CD4-positive, alpha-beta T cell treated with Interferon alpha-2 for 1 hour (primary cell): ENCODE measurements around the gene SMIM23.

Source experiments
- DNase-seq, 2 donors: peaks; one replicate each; pipeline ENCODE4 v3.0.0-alpha.2; 2020 to 2022

The SMIM23 gene

DNA sequence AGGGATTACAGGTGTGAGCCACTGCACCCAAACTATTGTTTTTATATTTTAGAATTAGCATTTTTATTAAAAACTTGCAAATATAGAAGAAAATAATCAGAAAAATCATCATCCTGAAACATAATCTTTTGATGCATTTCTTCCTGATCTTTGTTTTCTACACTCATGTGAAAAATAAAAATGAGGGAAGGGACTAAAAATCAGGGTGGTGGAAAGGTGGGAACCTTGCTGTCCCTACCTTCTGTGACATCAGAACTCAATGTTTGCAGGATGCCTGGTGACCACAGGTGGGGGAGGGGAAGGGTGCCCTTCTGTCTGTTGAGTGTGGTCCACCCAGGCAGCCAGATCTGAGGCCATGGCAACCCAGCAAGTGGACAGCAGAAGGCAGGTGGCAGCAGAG lies at the start of gene SMIM23:
TSS of gene SMIM23 (plus strand) at position 301 of the 400 bp plus-strand sequence. CDS start at position 356, 55 bp downstream.
- DNase-seq, result no peak

DNA sequence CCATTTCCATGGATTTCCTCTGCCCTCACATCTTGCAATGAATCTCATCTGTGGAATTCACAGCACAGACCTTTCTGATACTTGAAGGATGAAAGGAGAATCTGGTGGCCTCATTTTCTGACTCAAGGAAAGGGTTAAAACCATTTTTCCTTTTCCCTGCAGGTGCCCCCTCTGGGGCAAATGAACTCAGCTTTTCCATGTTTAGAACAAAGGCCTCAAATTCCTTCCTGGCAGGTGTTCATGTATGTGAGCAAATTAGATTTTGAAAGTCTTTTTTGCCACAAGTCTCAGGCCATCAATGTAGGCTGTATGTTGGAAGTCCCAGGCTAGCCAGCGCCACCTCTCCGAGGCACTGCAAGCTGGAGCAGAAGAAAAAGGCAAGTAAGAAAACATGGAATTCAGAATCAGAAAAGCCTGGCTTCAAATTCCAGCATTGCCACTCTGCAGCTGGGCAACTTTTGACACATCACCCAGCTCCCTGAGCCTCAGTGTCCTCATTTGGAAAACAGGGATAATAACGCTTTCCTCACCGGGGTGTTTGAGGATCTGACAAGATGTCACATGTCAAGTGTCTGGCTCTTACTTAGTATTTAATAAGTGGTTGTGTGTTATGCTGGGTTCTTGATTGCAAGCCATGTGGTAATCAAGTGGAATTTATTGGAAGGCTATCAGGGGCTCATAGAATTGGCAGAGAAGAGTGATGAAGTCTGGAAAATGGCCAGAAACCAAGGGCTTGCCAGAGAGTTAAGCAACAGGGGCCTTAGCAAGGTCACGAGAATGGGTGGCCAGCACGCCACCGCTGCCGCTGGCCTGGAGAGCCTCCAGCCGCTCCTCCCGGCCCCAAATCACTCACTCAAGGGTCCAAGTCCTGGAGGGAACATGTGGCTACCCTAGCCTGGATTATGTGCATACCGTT lies 48.4 kb upstream of the SMIM23 start:
- DNase-seq, result no peak

DNA sequence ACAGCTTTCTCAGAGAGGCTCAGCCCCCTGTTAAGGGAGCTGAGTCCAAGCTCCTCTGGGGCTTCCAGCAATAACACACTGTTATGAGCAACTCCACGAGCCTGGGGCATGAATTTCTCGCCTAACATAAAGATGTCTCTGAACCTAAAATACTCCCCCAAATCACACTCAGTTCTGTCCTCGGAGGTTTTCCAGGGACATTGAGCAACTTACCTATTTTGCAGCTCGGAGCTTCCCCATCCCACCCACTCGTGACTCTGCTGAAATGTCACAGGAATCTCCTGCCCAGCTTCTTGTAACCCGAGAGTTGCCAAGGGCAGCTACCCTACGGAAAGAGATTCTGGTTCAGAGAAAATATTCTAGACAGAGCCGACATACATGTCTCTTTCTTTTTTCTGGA lies 47.1 kb upstream of the SMIM23 start:
- DNase-seq, result no peak

DNA sequence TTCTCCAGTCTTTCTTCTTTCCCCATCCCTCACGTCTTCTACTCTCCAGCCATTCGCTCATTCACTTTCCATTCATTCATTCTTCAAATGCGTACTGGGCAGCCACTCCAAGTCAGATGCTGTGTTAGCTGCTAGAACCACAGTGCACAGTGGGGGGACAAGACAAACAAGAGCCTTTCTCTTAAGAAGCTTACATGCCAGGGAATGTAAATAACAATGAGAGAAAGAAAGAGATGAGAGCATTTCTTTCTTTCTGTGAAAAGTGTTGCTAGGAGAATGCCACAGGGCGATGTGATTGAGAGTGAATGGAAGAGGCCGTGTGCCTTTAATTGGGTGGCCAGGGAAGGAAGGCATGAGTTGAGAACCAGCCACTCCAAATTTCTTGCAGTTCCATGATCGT lies 46.3 kb upstream of the SMIM23 start:
- no peak for DNase-seq

DNA sequence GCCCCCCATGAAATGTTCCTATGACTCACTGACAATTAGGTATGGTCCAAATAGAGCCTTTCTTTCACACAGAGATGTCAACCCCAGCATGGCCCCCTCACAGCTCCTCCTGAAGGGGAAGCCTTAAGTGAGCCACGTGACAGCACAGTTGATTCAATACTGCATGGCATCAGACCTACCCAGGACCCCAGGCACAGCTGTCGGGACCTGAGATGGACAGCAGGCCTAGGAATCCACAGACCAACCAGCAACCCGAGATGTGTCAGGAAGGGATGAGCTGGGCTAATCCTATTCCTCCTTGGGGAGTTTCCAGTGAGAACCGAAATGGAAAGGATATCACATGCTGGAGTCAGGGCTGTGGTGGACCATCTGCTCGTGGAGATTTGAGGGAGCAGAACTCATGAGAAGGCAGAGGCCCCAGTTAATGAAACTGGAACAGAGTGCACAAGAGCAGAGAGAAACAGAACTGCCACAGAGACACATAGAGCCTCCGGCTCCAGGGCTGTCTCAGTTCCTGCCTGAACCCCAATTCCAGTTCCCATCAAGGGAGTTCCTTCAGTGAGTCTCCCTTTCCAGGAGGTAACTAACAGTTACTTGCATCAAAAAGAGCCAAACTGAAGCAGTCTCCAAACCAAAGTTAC lies 42.1 kb upstream of the SMIM23 start:
- DNase-seq, result no peak

DNA sequence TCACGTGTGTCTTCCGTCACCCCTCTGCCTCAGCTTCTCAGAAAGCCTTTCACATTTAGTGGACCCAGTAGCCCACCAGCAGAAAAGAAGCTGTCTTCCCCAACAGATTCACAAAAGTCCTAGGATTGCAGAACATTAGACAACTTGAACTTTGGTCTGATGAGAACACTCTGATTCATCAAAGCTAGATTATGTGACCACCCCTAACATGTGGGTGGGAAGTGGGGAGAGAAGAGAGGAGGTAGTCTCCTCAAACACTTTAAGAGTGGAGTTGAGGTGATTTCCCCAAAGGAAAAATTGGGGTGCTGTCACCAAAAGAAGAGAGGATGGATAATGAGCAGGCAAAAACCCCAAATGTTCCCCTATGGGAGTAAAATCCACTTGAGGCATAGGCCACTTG lies 41.4 kb upstream of the SMIM23 start:
- no peak for DNase-seq

DNA sequence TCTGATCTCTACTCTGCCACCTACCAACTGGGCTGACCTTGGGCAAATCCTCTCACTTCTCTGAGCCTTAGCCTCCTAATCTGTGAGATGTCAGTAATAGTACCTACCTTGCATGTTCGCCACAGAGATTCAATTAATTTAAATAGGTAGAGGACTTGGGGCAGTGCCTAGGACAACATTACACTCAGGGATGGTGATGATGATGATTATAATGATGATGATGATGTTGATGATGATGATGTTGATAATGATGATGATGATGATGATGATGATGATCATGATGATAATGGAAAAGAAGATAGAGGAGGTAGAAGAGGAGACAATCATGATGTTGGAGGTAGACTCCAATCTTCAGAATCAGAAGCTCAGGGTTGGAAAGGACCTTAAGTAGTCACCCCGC lies 40.7 kb upstream of the SMIM23 start:
- no peak for DNase-seq

DNA sequence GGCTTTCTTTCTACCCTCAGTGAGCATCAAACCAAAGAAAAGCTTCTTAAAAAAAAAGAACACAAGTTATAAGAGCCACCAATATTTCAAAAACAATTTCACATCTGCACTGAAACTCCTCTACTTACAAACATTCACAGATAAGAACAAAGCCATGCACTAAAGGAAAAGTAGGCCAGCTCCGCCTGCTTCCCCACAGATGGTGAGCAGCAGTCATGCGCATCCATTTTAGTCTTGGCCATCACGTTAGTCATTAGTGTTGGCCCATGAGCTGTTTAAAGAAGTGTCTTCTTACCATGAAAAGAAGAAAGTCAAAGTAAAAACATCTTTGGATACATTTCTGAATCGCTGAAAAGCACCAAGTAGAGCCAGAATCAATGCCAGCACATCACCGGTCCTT lies 40.0 kb upstream of the SMIM23 start:
- DNase-seq, result no peak

DNA sequence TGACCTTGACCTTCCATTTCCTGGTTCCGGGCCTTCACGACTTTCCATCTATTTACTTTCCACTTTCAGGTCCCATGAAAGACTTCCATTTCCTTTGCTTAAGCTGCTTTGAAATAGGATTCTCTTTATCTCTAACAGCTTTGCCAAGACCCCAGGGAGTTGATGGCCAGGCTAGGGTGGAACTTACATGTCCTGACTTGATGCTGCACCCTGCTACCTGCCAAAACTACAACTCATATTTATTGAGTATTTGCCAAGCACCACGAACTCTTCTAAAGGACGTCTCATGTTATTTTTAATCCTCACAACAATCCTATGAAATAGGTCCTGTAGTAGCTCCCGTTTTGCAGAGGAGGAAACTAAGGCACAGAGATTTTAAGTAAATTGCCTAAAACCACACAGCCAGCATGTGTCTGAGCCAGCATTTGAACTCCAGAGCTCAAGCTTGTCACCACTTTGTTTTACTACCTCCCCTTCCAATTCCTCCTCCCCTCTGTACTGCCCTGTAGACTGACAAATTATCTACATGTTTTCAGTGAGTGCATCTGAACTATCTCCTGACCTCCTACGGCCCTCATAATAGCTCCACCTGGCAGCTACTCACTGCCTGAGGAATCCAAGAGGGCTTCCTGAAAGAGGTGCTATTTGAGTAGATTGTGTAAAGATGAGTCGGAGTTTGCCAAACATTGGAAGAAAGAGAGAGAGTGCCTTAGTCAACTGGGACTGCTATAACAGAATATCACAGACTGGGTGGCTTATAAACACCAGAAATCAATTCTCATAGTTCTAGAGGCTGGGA lies 38.4 kb upstream of the SMIM23 start:
- no peak for DNase-seq

DNA sequence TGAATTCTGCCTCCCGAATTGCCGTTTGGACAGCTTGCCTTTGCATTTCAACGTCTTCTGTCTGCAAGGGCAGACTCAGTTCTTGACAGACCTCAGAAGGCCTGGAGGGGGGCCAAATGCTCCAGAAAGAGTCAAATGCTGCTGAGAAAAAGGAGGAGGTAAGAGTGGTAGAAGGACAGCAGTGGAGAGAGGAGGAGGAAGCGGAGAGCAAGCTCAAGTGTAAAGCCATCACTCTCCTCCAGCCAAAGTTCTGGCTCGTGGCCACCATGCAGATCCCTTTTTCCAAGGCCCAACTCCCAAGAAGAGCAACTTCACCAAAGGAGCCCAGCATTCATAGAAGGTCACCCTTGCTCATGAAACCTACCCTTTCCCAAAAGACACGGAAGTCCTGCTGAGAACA lies 36.9 kb upstream of the SMIM23 start:
- DNase-seq, result no peak

DNA sequence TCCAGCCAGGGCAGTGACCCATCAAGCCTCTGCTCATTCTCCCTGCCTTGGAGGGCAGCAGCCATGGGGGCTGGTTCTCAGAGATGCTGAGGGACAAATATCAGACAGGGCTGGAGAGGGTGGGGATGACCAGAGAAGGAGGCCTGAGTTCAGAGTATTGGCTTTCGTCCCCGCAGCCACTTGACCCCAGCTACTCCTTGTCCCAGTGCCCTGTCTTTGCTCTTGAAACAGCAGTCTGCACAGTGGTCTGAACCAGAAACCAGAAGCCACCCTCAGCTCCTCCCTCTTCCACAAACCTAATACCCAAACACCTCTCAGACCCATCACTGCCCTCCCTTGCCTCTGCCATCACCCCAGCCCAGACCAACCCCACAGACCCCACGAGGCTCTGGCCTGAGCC lies 36.3 kb upstream of the SMIM23 start:
- no peak for DNase-seq

DNA sequence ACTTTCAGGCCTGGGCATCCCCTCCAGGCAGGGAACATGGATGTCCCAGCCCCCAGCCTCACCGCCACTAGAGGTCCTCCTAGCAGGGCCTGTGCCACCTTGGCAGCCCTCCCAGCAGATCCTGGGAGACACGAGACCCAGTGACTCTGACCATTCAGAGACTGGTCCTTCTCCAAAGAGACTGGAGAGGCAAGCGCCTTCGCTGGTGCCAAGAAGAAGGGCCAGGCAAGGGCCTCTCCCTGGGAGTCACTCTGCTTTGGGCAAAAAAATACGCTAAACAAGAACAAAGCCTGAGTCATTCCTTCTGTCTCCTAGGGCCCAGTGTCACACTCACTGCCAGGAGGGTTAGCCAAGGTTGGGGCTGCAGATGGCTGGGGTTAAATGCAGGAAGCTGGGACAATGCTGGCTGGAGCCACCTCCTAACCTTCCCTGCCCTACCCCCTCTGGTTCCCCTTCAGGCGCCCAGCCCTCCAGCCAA lies 35.3 kb upstream of the SMIM23 start:
- DNase-seq, result no peak

DNA sequence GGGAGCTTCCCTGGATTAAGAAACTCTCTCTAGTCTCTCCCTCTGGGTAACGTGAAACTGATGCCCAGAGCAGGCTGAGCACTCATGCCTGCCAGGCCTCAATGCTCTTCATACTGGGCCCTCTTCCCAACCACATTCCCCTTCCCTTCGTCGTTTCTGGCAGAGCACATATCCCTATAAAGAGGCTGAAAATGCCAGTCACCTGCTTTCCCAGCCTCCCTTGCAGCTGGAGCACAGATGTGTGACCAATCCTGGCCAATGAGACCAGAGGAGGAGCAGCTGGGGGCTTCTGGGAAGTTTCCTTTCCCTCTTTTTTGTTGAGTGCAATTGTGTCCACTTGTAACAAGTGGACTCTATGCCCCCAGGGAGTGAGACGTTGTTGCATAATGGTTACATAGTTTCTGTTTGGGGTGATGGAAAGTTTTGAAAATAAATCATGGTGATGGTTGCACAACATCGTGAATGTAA lies 30.2 kb upstream of the SMIM23 start:
- no peak for DNase-seq

DNA sequence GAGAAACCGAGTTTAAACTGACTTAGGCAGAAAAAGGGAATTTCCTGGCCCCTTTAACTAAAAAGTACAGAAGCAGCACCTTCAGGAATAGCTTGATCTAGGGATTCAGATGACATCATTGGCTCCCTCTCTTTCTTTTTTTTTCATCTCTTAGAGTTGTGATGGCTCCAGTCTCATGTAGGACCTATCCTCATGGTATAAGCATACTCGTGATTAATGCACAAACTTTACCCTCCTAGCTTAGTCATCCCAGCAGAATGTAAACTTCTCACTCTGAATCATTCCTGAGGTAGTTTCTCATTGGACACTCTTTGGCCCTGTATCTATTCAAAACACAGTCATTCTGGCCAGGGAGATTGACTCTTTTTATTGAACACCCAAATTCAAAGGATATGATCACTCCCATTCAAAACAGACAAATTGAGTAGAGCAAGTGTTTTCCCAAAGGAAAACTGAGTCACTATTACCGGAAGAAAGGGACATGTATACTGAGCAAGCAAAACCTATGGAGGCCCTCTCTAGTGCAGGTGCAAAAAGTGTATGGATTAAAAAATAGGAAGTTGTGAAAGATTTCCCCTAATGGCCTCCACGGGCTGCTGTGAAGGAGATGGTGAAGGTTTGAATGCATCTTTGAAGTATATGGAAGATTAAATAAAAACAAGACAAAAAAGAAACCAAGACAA lies 27.6 kb upstream of the SMIM23 start:
- DNase-seq, result no peak

DNA sequence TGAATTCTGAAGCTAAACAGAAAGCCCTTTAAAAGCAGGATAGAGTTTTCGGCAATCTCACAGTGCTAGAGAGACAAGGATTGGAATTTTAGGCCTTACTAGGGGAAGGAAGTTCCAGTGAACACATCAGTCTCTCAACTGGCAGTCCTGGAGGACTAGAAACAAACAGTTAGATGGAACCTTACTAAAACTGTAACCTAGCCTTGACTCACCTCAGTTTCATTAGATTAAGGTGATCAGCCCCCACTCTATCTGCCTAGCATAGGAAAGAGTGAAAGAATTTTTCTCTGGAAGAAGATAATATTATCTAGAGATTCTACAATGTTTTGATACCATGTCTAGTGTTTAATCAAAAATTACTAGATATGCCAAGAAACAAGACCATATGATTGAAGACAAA lies 25.8 kb upstream of the SMIM23 start:
- no peak for DNase-seq

DNA sequence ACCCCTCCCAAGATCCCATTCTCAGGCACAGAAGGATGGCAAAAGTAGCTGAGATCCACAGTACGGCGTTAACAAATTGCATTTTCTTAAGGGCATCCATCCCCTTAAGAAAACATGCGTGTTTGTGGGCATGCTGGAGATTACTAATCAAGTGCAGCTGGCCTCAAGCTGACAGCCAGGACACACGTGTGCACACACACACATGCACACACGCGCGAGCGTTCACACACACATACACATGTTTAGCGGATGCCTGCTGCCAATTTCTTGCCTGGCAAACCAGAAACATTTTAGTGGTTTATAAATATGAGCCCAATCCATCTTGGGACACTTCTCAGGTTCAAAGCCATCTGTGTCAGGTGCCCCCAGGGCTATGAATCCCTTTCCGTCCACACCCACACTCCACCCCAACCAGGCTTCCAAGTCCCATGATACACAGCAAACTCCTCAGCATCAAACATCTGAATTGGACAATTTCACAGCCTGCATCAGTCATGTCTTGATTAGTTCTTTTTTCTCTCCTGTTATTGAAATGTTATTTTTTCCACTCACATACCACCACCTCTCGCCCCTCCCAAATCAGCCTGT lies 23.5 kb upstream of the SMIM23 start:
- DNase-seq, result no peak

DNA sequence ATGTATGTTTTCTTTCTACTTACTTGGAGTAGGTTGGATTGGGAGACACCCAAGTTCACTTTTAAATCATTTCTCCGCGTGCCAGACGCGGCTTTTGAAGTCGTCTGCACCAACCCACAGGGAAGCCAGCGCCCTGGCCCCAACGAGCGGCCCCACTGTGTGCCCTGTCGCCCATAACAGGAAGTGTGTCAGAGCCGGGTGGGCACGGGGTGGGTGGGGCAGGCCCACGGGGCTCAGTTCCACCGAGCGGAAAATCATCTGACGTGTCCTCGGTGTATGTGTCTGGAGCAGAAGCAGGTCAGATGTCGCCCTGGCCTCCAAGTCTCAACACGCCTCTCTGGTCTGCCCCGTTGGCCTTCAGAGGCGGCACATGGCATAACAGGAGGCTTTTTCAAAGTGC lies 22.7 kb upstream of the SMIM23 start:
- DNase-seq, result no peak

DNA sequence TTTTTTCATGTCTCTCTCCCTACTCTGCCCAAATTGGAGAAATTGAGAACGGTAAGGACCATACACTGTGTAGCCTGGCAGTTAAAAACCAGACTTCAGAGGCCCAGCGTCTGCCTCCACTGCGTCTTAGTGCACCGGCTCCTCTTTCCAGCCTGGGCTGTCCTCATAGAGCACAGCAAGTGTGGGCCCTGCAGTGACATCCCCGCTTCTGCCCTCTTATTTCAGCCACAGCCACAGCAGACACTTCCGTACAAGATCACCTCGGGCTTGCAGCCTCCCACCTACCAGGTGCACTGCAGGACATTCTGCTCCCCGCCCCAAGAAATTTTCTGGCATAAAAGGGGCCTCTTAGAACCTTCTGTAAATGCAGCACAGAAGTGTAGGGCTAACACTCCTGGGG lies 21.4 kb upstream of the SMIM23 start:
- no peak for DNase-seq

DNA sequence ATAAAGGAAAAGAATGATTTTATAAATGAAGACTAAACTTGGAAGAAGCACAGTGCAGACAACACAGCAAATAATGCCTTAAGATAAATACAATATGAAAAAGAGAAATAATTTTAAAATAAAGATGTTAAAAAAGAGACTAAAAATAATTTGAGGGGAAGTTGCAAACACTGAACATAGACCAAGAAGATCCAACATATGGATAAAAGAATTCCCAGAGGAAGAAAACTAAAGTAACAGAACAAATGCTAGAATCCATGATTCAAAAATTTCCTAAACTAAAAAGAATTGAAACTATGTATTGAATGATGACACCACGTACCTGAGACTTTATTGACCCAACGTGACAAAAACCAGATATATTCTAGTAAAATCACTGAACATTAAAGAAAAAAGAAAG lies 18.7 kb upstream of the SMIM23 start:
- DNase-seq, result no peak

DNA sequence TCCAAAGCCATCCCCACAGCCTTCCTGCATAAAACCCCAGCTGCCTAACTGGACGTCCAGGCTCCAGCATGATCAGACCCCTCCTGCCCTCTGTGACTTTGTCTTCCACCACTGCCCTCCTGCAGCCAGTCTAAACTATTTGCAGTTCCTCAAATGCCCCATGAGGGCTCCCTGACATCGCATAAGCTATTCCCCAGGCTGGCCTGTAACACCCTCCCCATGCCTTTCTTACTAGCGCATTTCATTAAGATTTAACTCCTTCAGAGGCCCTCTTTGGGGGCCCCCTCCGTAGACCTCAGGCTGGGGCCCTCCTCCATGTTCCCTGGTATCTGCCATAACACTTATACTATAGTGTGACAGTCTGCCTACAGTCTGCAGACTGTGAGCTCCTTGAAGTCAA lies 15.5 kb upstream of the SMIM23 start:
- no peak for DNase-seq

DNA sequence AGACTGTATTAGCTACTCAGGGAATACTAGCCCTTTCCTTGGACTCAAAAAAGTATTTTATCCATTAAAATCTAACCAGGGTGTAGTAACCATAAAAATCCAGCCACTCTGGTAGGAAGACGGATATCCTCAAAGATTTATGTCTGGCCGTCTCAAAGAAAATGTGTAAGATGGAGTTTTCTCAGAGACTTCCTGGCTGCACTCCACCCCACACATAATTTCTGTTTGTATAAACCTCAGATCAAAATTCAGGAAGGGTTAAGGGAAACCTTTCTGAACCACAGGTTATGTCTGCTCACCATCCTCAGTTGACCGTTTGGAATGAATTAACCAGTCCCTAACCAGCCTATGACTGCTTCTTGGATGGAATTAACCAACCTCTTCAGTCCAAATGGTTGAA lies 13.8 kb upstream of the SMIM23 start:
- DNase-seq, result no peak

DNA sequence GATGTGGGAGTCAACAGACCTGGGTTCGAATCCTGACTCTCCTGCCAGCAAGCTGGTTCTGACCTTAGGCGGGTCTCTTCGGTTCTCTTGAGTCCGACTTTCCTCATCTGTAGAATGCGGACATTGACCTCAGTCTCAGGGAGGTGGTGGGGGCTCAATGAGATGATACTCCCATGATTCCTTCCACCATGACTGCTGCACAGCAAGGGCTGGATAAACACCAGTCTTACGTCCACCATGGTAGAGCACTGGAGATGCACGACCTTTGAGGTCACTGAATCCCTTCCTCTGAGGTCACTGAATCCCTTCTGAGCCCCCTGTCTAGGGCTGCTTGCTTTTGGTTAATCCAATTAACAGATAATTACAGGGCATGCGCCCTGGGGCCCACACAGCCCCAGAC lies 12.5 kb upstream of the SMIM23 start:
- DNase-seq, result no peak
